ENCODE measurements around the gene SNAPC4. TPM values are rescaled to one million over a fixed set of nuclear protein-coding genes. Genes with fewer than 3 reads are reported as not detected.

Gene SNAPC4
- total RNA-seq, 1 experiment from 2014 or later = 29.7 TPM

- no peaks in the 10 kb centered on the region for H3K27me3 Mint-ChIP-seq (ENCODE audit: low read depth)
- Histone ChIP-seq H3K79me2 (ENCODE audit: insufficient read depth, low read length) (no peaks in the 10 kb centered on the region), H3K14ac (ENCODE audit: insufficient read depth, low read length) (no peak overlapping the region), H3K27me3 (ENCODE audit: insufficient read depth, low read length) (no peaks in the 10 kb centered on the region), H3K27ac (ENCODE audit: insufficient read length, low read depth, low read length) (no peak overlapping the region), H3K9me3 (ENCODE audit: control insufficient read depth, low read depth, low read length) (no peaks in the 10 kb centered on the region), H2BK120ac (ENCODE audit: low read depth, low read length, poor library complexity, severe bottlenecking) (no peak overlapping the region), H2BK12ac (ENCODE audit: insufficient read length, low read depth, low read length) (no peak overlapping the region), H2AK5ac (ENCODE audit: insufficient read length, low read length) (no peak overlapping the region), H3K23ac (ENCODE audit: insufficient read length, low read depth, low read length) (no peak overlapping the region), H3K4me1 (ENCODE audit: insufficient read depth, low read length) (no peaks in the 10 kb centered on the region), H4K20me1 (ENCODE audit: control insufficient read depth, insufficient read depth, insufficient read length) (no peaks in the 10 kb centered on the region), H4K5ac (ENCODE audit: insufficient read length, low read depth, low read length) (no peak overlapping the region), H3K4ac (ENCODE audit: low read depth, low read length) (no peak overlapping the region), H4K91ac (ENCODE audit: insufficient read length, low read depth, low read length) (no peak overlapping the region), H3K18ac (ENCODE audit: insufficient read length, low read depth, low read length) (no peak overlapping the region), H4K8ac (replicated peaks; ENCODE audit: insufficient read length, low read depth, low read length) (no peak overlapping the region), H2BK15ac (ENCODE audit: low read depth, low read length) (no peak overlapping the region), H2BK5ac (ENCODE audit: insufficient read length, low read length) (no peak overlapping the region), H3K79me1 (ENCODE audit: insufficient read depth, low read depth, low read length, poor library complexity, severe bottlenecking) (no peaks in the 10 kb centered on the region), H3T11ph (ENCODE audit: low read length) (no peak overlapping the region), H2AFZ (ENCODE audit: low read length) (no peak overlapping the region), H2BK20ac (ENCODE audit: low read depth, low read length, poor library complexity, severe bottlenecking) (no peak overlapping the region), H3K4me2 (ENCODE audit: insufficient read depth, insufficient read length, low read length) (no peak overlapping the region), H3K56ac (ENCODE audit: insufficient read length, low read depth, low read length) (no peak overlapping the region), H3K9ac (ENCODE audit: extremely low read depth, insufficient read length, low read length) (no peak overlapping the region), H3K23me2 (ENCODE audit: insufficient read length, low read depth, low read length, poor library complexity, severe bottlenecking) (no peaks in the 10 kb centered on the region)
- WGBS (ENCODE audit: extremely low coverage, insufficient read length, low lambda C conversion rate) = no CpG with 5 or more reads among the region's 14 CpGs
- H3K27ac Mint-ChIP-seq = no peak overlapping the region
- peaks cover 43 to 79% (median 72%) of the 10 kb centered on the region in 3 experiments; a peak in 6 of 7 replicates for H3K36me3 Mint-ChIP-seq (ENCODE audit: insufficient read depth in 1 of 3, low read depth in 3 of 3)
- no peaks in the 10 kb centered on the region for H3K9me3 Mint-ChIP-seq
- DNase-seq = no peak
- no peaks in the 10 kb centered on the region for H3K4me1 Mint-ChIP-seq
- H3K4me3 Mint-ChIP-seq = no peak overlapping the region
- TF ChIP-seq CTCF (conservative IDR thresholded peaks at IDR 0.05) = no peak
Measured at GRCh38 chr9:136389396-136389795, 10.6 kb downstream of the SNAPC4 start.
